Psoas muscle (tissue), 8 donors: ENCODE measurements around the gene VAMP8. TPM values are rescaled to one million over a fixed set of nuclear protein-coding genes. Genes with fewer than 3 reads are reported as not detected.
"Not testable (repeated sequence)": the region's sequence is repeated elsewhere in the genome, so short reads cannot be mapped to it uniquely, and the experiment has no call there.

Experiments
- ATAC-seq, 4 donors: fragments of 200-7000 bp; cut with Tn5 transposase; one replicate each; pipeline ENCODE4 v1.9.1; 2020; ENCODE audit warnings: moderate library complexity in 3 of 4, mild to moderate bottlenecking in 2 of 4
- DNase-seq, 2 donors: peaks; one replicate each; pipeline ENCODE4 v3.0.0-alpha.2; 2020
- H3K27ac ChIP-seq: fragments of 200-600 bp; one replicate; pipeline ENCODE4 v1.8.0; 2022
- H3K27me3 ChIP-seq, 3 donors: fragments of 200-600 bp in 1 of 3; one replicate each; pipeline versions ENCODE4 v1.6.1 to v1.8.0; 2013 to 2022; ENCODE audit warnings: low read length in 2 of 3, mild to moderate bottlenecking in 2 of 3, moderate library complexity in 1 of 3; ENCODE audit not compliant: insufficient read depth in 3 of 3
- H3K36me3 ChIP-seq, 2 donors: fragments of 200-600 bp in 1 of 2; one replicate each; pipeline versions ENCODE4 v1.6.1 to v1.8.0; 2013 to 2022; ENCODE audit warnings: low read depth in 1 of 2, mild to moderate bottlenecking in 1 of 2, moderate library complexity in 1 of 2; ENCODE audit not compliant: insufficient read depth in 1 of 2
- H3K4me1 ChIP-seq: fragments of 200-600 bp; one replicate; pipeline ENCODE4 v1.8.0; 2022
- H3K4me3 ChIP-seq: fragments of 200-600 bp; one replicate; pipeline ENCODE4 v1.8.0; 2022; ENCODE audit warnings: mild to moderate bottlenecking
- H3K9me3 ChIP-seq: fragments of 200-600 bp; one replicate; pipeline ENCODE4 v1.8.0; 2022
- WGBS, 3 donors: extraction: QIAGEN DNeasy Blood & Tissue Kit; methylation state at CpG; one replicate each; pipeline versions ENCODE4 v1.1.6 to v1.1.7; 2013; 5-methylcytosine and 5-hydroxymethylcytosine counted together
- intact Hi-C, 2 donors: fragments of 100-400 bp; cut with DNase I; formaldehyde crosslinking; loops; one replicate each; pipeline versions ENCODE4 v1.11.0 to v1.14.2; 2022
- polyA plus RNA-seq, 3 donors: library from polyadenylated mRNA; stranded (reverse); fragments of 200-250 nt; gene quantifications; one replicate each; pipeline ENCODE4 v1.2.3, GENCODE V29; 2013
- total RNA-seq, 4 donors: library from RNA; stranded (reverse); fragmentation: NEBNext Ultra II Directional in 2 of 4; extraction: Animal tissue kit (Norgen Biotek cat#: 25700) in 2 of 4; gene quantifications; one replicate each; pipeline versions ENCODE4 v1.2.1 to v1.2.4, GENCODE V29; 2021 to 2023
- TF ChIP-seq, protein P1 (sequence below): fragments of 200-600 bp; IDR thresholded peaks from one replicate; pipeline ENCODE4 v1.8.0; 2022; ENCODE audit warnings: antibody characterized with exemption
- donor health status: healthy with polysubstance abuse.
- donor health status: DM: no; HTN: no; CAD: no; lungs with moderate emphysema.
- donor health status: Bipolar disorder and iron deficiency.
- donor health status: healthy.
- donor health status: DM: yes; HTN: yes; CAD: no.
- donor health status: DM: no; HTN: no; CAD: no.
- donor health status: DM: no; HTN: no; CAD: no.
- donor health status: DM: yes; HTN: yes; CAD: no.

Gene VAMP8
- total and polyA plus RNA-seq, 7 donors, result 11.7 to 25.4 (median 15.7) TPM

DNA sequence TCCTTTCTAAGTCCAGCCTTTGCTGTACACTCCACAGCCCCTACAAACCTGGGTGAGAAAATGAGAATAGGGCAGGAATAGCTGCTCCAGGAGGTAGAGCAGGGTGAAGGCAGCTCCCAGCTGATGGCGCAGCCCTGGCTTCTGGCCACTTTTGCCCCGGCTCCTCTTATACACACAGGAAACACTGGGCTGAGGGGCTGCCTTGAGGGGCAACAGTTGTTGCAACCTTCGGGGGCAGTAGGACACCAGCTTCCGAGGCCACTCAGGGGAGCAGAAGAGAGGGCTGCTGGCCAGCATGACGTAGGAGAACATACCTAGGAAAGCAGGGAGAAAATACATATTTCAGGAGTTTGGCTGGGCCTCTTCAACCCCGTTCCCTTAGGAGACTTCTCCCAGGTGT lies 24.2 kb upstream of the VAMP8 start:
- intact Hi-C loops, result no loop called here
- ATAC-seq (no peak), DNase-seq (no peak)
- TF ChIP-seq, protein P1, sequence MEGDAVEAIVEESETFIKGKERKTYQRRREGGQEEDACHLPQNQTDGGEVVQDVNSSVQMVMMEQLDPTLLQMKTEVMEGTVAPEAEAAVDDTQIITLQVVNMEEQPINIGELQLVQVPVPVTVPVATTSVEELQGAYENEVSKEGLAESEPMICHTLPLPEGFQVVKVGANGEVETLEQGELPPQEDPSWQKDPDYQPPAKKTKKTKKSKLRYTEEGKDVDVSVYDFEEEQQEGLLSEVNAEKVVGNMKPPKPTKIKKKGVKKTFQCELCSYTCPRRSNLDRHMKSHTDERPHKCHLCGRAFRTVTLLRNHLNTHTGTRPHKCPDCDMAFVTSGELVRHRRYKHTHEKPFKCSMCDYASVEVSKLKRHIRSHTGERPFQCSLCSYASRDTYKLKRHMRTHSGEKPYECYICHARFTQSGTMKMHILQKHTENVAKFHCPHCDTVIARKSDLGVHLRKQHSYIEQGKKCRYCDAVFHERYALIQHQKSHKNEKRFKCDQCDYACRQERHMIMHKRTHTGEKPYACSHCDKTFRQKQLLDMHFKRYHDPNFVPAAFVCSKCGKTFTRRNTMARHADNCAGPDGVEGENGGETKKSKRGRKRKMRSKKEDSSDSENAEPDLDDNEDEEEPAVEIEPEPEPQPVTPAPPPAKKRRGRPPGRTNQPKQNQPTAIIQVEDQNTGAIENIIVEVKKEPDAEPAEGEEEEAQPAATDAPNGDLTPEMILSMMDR, result no peak
- H3K36me3 ChIP-seq, result peaks cover 6 to 90% of the 10 kb centered on the region in 2 donors
- no peaks in the 10 kb centered on the region for H3K27me3 ChIP-seq
- H3K4me1 ChIP-seq, result peaks cover 17% of the 10 kb centered on the region
- no peaks in the 10 kb centered on the region for H3K9me3 ChIP-seq
- no peak overlapping the region for H3K4me3 ChIP-seq
- no peak overlapping the region for H3K27ac ChIP-seq
- 72 to 75% (median 75%) methylated on average over 6 of the region's 6 CpGs for WGBS, 3 donors

DNA sequence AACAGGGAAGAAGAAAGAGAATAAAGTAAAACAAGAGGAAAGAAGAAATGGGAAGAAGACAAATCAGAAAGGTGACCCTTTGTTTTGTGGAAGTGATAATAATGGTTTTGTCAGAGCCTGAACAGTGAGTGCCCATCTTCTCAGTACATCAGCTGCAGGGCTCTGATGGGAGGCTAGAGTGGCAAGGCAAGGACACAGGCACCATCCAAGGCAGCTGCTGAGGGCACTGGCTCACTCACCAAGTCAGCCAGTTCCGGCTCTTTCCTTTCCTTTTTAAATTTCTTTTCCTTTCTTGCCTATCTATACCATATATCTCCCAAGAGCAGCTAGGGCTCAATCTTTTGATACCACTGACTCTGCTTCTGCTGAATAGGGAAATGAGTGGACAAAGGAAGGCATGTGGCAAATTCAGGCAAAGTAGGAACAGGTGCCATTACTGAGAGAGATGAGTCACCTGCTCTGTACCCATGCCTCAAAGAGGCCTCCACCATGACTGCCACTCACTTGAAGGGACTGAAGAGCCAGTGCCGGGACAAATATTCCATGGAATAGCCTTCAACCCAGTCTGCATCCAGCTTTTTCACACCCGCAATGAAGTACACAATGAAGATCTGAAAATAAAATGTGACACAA lies 22.3 kb upstream of the VAMP8 start:
- intact Hi-C loops, result no loop called here

DNA sequence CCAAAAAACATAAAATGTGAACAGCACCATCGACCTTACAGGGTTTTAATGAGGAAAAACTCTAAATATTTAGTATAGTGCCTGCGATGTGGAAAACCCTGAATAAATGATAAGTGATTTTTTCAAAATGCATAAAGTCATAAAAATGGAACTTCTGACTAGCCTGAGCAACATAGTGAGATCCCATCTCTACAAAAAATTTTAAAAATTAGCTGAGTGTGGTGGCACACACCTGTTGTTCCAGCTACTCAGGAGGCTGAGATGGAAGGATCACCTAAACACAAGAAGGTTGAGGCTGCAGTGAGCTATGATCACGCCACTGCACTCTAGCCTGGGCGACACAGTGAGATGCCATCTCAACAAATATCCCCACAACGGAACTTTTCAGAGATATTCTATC lies 20.3 kb upstream of the VAMP8 start:
- DNase-seq (no peak), ATAC-seq (no peak)
- intact Hi-C loops, result loop anchor here in 1 of 2 donors (2.0 kb wide), 1 partner anchor 128 kb away; no protein-coding TSS in a partner anchor
- WGBS, 3 donors, result 91 to 95% (median 93%) methylated on average over 5 of the region's 5 CpGs
- no peaks in the 10 kb centered on the region for H3K27me3 ChIP-seq
- peaks cover 7 to 75% of the 10 kb centered on the region in 2 donors for H3K36me3 ChIP-seq
- H3K4me1 ChIP-seq, result peaks cover 12% of the 10 kb centered on the region
- no peak overlapping the region for H3K27ac ChIP-seq
- no peak overlapping the region for H3K4me3 ChIP-seq
- TF ChIP-seq, protein P1, result no peak
- no peaks in the 10 kb centered on the region for H3K9me3 ChIP-seq

More for the DNA sequence above, 22.3 kb upstream of the VAMP8 start:
- no peak overlapping the region for H3K4me3 ChIP-seq
- peak in 1 of 4 donors; percentile 7 for ATAC-seq
- peak overlapping the region; percentile 46 for H3K27ac ChIP-seq
- H3K4me1 ChIP-seq, result peaks cover 11% of the 10 kb centered on the region
- WGBS, 3 donors, result 89 to 92% (median 91%) methylated on average over 3 of the region's 3 CpGs
- TF ChIP-seq, protein P1, result no peak
- peaks cover 10 to 93% of the 10 kb centered on the region in 2 donors for H3K36me3 ChIP-seq
- DNase-seq, result no peak
- no peaks in the 10 kb centered on the region for H3K27me3 ChIP-seq
- H3K9me3 ChIP-seq, result no peaks in the 10 kb centered on the region

DNA sequence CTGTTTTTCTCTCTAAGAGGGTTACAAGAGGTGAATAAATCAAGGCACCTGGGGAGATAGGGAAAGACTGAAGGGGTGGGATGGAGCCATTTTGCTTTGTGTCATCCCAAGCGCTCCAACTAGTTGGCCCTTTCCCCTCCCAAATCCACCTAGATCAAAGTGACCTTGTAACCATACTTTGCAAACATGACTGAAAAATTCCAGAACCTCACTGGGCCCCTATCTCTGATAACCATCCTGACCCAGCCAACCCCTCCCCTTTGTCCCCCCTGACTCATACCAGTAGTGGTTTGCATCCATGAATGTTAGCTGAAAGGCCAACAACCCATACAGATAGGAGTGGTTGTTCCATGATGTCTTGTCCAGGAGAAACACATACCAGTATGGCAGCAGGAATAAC lies 19.2 kb upstream of the VAMP8 start:
- 95 to 100% (median 96%) methylated on average over 1 of the region's 1 CpG for WGBS, 3 donors
- ATAC-seq, result no peak

DNA sequence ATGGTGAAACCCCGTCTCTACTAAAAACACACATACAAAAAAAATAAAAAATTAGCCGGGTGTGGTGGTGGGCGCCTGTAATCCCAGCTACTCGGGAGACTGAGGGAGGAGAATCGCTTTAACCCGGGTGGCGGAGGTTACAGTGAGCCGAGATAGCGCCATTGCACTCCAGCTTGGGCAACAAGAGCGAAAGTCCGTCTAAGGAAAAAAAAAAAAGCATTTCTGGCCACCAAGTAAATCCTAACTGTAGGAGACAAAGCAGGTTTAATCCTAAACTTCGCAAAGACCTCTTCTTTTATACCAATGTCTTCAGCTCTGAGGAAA lies 17.0 kb upstream of the VAMP8 start:
- Histone ChIP-seq H3K4me3 (peak overlapping the region; percentile 81), H3K36me3 (peaks cover 4 to 43% of the 10 kb centered on the region in 2 donors), H3K4me1 (peaks cover 12% of the 10 kb centered on the region), H3K27ac (peak overlapping the region; percentile 88)
- intact Hi-C loops, result loop anchor here (5.0 kb wide), 1 partner anchor 37 kb away; the partner anchor contains the start of gene RNF181 (in 2 of the 2)
- not testable (repeated sequence) for H3K9me3 ChIP-seq, ATAC-seq, H3K27me3 ChIP-seq, DNase-seq
- WGBS, 3 donors, result 77 to 81% (median 81%) methylated on average over 12 of the region's 12 CpGs

More for the DNA sequence above, 19.2 kb upstream of the VAMP8 start:
- peaks cover 12% of the 10 kb centered on the region for H3K4me1 ChIP-seq
- no peak for DNase-seq
- intact Hi-C loops, result no loop called here
- no peak overlapping the region for H3K4me3 ChIP-seq
- no peak overlapping the region for H3K27ac ChIP-seq
- H3K9me3 ChIP-seq, result no peaks in the 10 kb centered on the region
- TF ChIP-seq, protein P1, result no peak
- H3K36me3 ChIP-seq, result peaks cover 7 to 65% of the 10 kb centered on the region in 2 donors
- no peaks in the 10 kb centered on the region for H3K27me3 ChIP-seq
